ENCODE results near the gene SSMEM1.

Gene SSMEM1

DNA sequence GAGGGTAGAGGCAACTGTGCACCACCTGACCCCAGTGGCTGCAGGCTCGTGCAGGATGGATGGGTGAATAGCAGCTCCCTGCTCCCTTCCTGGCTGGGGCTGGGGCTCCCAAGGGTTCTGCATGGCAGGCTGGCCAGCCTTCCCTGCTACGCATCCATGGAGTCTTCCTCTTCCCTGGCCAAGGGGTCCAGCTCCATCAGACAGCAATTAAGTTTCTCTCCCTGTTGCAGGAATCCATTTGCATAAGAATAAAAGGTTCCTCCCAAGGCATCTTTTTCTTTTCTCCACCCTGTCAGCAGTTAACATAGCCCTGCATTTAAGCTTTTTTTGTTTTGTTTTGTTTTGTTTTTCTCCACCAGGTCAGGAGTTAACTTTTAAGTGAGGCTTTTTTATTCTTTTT, 49.0 kb downstream of the SSMEM1 start:
- DNase-seq: no peak

GRCh38 chr7:130258494-130259078, 50.9 kb downstream of the SSMEM1 start:
- DNase-seq: no peak

DNA sequence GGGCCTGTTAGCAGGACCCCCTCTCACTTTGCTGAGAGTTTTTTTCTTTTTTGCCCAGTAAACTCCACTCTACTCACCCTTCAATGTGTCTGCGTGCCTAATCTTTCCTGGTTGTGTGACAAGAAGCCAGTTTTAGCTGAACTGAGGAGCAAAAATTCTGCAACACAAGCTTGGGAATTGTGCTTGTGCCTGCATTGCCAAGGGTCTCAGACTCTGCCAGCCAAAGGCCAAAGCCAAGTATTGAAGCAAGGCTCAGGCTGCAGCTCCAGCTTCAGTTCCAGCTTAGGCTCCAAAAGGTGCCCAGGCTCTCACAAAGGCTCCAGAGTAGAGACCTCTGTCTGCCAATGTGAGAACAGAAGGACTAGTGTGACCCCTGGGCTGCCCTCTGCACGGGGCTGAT, 54.8 kb downstream of the SSMEM1 start:
- no peak for DNase-seq

- no peak for DNase-seq
Observed at GRCh38 chr7:130263130-130263529, 55.5 kb downstream of the SSMEM1 start.

All from NCI-H526 treated with DMSO at 0.1 percent for 48 hours (cell line).